Activated T-helper 1 cell treated with anti-CD3 and anti-CD28 coated beads, Interleukin-2, amount 50 U/mL, for 16 hours (primary cell): Measurements from ENCODE around the gene BEGAIN.

Experiments
- DNase-seq, 2 donors: peaks; one replicate each; pipeline ENCODE4 v3.0.0-alpha.2; 2020; ENCODE audit warnings: low read depth in 1 of 2, low spot score in 1 of 2

Gene BEGAIN

DNA sequence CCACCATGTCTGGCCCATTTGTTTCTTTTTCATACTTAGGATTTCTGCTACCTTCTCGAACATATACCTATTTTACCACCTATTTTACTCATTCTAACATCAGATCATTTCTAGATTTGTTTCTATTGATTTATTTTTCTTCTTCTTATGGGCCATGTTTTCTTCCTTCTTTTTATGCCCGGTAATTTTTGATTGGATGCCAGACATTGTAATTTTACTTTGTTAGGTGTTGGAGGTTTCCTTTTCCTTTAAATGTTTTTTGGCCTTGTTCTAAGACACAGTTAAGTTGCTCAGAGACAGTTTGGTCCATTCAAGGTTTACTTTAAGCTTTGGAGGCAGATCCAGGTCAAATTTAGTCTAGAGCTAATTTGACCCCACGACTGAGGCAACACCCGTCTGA lies 14.7 kb upstream of the BEGAIN start:
- DNase-seq: no peak

DNA sequence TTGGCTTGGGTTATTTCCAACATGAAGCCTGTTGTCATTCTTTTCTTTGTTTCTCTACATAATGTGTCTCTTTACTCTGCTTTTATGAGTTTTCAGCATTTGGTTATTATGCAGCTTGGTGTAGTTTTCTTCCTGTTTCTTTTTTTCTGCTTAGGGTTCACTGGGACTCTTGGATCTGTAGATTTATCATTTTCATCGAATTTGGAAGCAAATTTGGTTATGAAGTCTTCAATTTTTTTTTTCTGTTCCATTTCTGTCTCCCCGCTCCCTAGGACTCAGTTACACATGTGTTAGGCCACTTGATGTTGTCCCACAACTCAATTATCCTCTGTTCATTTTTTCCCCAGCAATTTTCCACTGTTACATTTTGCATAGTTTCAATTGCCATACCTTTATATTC lies 13.8 kb upstream of the BEGAIN start:
- DNase-seq: no peak

GRCh38 chr14:100599981-100600380 lies 12.8 kb upstream of the BEGAIN start:
- no peak for DNase-seq

DNA sequence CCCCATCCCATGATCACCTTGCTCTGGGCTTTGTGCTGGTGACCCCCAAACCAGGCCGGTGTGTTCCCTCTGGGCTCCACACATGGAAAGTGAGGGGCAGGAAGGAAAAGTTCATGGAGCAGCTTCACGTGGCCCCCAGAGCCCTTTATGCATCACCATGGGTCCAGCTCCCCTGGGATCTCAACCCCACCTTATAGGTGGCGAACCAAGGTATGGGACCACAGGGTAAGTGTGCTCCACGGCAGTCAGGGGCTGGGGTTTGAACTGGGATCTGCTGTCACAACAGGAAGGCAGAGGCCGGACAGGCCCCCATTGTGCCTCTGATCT lies 7.4 kb upstream of the BEGAIN start:
- no peak for DNase-seq

- no peak for DNase-seq
Measured at GRCh38 chr14:100593751-100594624, 6.8 kb upstream of the BEGAIN start.

- DNase-seq: no peak
Measured at GRCh38 chr14:100592972-100593371, 5.8 kb upstream of the BEGAIN start.

DNA sequence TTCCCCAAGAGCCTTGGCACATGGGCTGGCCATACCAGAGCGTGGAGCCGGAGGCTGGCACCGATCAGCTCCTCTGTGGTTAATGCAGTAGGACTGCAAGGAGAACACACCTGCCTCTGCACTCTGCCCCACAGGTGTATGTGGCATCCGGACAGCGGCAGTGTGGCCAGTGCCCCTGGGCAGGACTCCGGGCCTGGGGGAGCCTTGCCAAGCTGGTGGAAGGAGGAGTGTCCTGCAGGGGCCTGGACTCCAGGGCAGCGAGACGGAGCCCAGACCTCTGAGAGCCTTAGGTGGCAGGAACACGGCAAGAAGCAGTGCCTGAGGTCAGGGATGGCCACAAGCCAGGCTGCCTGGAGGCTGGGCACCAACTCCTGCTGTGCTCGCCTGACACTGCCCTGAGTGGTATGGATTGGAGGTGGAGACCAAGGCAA lies 5.3 kb upstream of the BEGAIN start:
- DNase-seq: no peak

DNA sequence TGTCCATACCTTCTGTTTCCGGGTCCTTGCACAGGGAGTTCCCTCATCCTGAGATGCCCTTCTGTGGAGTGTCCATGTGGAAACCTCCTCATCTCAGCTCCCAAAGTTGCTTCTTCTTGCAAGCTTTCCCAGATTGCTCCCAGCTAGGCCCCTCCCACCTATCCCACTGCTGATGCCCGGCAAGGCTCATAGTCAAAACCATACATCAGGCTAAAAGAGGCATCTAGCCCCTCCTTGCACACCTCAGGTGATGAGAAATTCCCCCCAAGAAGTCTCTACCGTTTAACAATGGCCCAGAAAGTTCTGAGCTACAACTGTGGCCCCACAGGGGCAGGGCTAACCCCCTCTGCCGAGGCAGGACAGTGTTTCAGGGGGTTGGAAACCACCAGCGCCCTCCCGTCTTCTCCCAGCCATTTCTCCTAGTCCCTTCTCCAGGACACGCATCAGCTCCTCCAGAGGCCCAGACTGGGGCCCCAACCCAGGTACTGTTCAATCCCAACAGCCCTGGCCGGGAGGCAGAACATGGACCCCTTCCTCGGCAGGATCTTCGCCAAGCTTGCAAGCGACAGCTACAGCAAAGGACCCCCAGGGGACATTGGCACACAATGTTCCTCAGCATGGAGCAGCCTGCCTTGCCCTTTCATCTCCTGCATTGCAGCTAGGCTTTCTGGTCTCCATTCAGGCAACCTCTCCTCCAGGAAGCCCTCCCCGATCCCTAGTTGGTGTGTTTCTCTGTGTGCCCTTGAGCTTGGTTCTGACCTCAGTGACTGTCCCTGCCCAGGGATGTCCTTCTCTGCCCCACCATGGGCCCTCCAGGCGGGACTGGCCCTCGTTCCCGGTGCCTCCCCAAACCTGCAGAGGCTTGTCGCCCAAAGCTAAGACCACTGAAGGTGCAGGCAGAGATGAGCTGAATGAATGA lies 4.5 kb upstream of the BEGAIN start:
- no peak for DNase-seq

- DNase-seq: no peak
Measured at GRCh38 chr14:100590726-100591452, 3.7 kb upstream of the BEGAIN start.

GRCh38 chr14:100589760-100590469 lies 2.7 kb upstream of the BEGAIN start:
- no peak for DNase-seq

GRCh38 chr14:100589071-100589759 lies 2.0 kb upstream of the BEGAIN start:
- no peak for DNase-seq

GRCh38 chr14:100588671-100589070 lies 1.5 kb upstream of the BEGAIN start:
- DNase-seq: no peak

GRCh38 chr14:100587763-100588411 lies 670 bp upstream of the BEGAIN start:
- DNase-seq: no peak

DNA sequence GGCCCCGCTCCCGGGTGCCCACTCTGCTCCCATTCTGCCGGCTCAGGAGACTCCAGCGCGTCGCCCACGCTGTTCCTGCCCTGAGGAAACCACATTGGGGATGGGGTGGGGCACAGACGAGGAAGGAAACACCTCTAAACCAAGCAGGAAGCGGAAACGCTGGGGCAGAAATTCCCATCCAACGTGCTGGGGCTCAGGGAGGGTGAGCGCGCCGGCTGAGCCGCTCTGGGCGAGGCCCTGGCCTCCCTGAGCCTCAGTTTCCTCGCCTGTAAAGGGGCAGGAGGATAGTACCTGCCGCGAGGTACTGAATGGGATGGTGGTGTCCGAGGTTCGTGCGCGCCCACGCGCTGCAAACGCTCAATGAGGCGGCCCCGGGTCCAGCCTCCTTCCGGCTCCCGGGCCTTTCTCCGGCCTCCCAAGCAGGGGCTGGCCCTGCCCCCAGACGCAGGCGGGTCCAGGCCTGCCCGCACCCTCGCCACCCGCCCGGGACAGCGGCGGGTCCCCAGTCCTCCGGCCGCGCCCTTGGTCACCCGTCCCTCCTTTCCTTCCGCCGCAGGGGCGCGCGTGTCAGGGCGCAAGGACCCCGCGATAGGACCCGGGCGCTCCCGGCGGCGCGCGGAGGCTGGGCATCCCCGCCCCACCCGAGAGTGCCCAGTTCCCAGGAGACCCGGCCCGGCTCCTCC lies 673 bp downstream of the BEGAIN start:
- no peak for DNase-seq

GRCh38 chr14:100586153-100586402 lies 1.1 kb downstream of the BEGAIN start:
- no peak for DNase-seq

DNA sequence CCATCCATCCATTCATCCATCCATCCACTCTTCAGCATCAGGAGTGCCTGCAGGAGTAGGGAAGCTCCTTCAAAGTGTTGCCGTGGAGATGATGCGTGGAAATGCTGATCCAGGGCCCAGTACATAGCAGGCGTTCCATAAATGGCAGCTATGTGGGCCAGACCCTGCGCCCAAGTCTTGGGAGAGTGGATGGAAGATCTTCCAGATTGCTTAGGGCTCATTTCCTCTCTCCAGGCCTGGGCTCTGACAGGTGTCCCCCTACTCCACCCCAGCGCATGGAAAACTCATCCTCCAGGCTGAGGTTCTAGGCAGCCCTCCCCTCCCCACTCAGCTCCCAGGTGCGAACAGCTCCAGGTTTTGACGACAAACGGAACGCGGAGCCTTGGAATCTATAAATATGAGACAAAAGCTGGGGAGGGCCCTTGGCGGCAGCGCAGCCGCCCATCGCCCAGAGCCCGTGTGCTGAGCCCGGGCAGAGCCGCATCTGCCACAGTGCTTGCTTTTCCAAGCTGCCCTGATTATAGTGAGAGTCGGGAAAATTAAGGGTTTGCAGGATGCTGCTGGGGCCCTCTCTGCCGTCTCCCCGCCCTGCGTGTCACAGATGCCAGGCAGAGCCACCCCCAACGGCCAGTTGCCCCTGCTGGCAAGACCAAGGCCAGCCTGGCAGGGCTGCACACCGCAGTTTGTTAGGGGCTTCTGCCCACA lies 1.6 kb downstream of the BEGAIN start:
- DNase-seq: no peak

DNA sequence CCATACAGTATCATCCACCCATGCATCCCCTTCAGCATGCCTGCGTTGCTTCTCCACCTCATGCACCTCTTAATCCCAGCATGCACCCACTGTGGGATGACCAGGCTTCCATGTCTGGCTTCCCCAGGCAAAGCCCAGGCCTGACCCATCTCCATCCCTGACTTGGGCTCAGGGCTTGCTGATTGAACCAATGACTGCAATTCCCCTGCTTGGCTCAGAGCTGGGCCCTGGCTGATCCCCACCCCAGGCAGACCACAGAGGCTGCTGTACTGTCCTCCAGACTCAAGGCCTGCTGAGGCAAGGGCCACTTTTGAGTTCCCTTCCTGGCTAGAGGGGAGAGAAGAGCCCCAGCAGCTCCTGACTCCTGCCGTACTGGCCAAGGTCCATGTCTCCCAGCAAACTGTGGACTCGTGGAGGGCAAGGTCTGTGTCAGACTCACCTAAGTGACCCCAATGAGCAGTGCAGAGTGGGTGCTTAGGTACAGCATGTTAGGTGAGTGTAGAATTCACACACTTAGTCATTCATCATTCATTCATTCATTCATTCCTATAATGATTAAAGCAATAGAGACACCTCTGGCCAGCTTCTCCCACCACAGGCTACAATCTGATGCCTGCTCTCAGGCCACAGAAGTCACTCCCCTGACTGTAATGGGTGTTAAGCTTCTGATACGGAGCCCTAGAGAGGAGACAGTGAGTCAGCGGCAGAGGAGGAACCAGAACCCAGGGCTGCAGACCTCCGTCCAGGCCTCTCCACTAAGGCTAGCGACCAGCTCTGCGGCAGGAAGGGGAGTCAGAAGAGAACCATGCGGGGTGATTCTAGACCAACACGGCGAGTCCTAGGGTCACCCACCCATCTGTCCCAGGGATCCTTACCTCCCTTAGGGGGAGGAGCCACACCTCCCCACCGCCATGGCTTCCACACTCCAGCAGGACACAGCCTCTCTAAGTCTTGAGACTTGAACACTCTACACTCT lies 2.9 kb downstream of the BEGAIN start:
- DNase-seq: no peak

DNA sequence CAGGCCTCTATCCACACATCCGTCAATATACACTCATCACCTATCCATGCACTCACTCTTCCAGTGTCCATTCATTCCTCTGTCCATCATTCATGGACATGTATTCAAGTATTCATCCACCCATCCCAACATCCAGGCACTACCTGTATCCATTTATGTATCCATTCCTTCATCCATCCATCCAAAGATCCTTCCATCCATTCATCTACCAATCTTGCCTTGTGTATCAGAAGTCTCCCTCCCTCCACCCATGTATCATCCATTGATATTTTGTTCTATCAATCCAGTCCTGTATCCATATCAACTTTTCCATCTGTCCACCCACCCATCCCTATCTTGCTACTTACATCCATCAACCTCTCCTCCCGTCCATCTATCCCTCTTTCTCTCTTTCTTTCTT lies 4.0 kb downstream of the BEGAIN start:
- no peak for DNase-seq
